HEK293T (cell line): ENCODE measurements around the gene ANKRD27.
"Not testable (repeated sequence)": the region's sequence is repeated elsewhere in the genome, so short reads cannot be mapped to it uniquely, and the experiment has no call there.

Source experiments
- ARNT ChIP-seq: fragments of 450-650 bp; IDR thresholded peaks from 2 replicates; pipeline ENCODE4 v1.6.1; 2017; ENCODE audit warnings: mild to moderate bottlenecking
- CTBP1 ChIP-seq: fragments of 450-650 bp; IDR thresholded peaks from 2 replicates; pipeline ENCODE4 v1.6.1; 2016; ENCODE audit warnings: borderline replicate concordance
- ELF4 ChIP-seq: fragments of 450-650 bp; IDR thresholded peaks from 2 replicates; pipeline ENCODE4 v1.6.1; 2017; ENCODE audit warnings: antibody characterized with exemption
- FOXA1 ChIP-seq: fragments of 450-650 bp; IDR thresholded peaks from 2 replicates; pipeline ENCODE4 v1.6.1; 2016; ENCODE audit warnings: mild to moderate bottlenecking
- FOXK2 ChIP-seq: fragments of 450-650 bp; IDR thresholded peaks from 2 replicates; pipeline ENCODE4 v1.6.1; 2016; ENCODE audit warnings: mild to moderate bottlenecking
- HDGF ChIP-seq: fragments of 450-650 bp; IDR thresholded peaks from 2 replicates; pipeline ENCODE4 v1.6.1; 2017; ENCODE audit warnings: antibody characterized with exemption, borderline replicate concordance
- LEF1 ChIP-seq: fragments of 450-650 bp; IDR thresholded peaks from 2 replicates; pipeline ENCODE4 v1.6.1; 2017; ENCODE audit warnings: mild to moderate bottlenecking, borderline replicate concordance
- SP1 ChIP-seq: fragments of 450-650 bp; IDR thresholded peaks from 2 replicates; pipeline ENCODE4 v1.6.1; 2017
- SUZ12 ChIP-seq: fragments of 450-650 bp; IDR thresholded peaks from 2 replicates; pipeline ENCODE4 v1.6.1; 2016; ENCODE audit warnings: mild to moderate bottlenecking
- ZNF384 ChIP-seq: fragments of 450-650 bp; IDR thresholded peaks from 2 replicates; pipeline ENCODE4 v1.6.1; 2016

DNA sequence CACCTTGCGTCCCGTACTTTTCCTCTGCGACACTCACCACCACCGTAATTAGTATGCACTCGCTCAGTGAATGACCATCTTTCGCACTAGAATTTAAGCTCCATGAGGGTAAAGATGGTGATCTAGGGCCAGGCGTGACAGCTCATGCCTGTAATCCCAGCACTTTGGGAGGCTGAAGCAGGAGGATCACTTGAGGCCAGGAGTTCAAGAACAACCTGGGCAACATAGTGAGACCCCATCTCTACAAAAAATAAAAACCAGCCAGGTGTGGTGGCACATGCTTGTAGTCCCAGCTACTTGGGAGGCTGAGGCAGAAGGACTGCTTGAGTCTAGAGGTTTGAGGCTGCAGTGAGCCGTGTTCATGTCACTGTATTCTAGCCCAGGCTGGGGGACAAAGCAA is 18.6 kb downstream of the ANKRD27 start:
- TF ChIP-seq FOXA1, HDGF, ELF4, SP1, CTBP1, ZNF384, FOXK2, ARNT, SUZ12, LEF1: not testable (repeated sequence)
